GM15510 (cell line): ENCODE measurements around the gene SIK2.

Source experiments
- POLR2A ChIP-seq: IDR thresholded peaks from 3 replicates; pipeline ENCODE4 v1.6.1; 2011; ENCODE audit warnings: borderline replicate concordance; ENCODE audit not compliant: insufficient read length; ENCODE audit errors: extremely low read depth

SIK2 gene

GRCh38 chr11:111718436-111718835 lies 116.2 kb downstream of the SIK2 start:
- TF ChIP-seq POLR2A: no peak

- no peak for TF ChIP-seq POLR2A
These were observed 116.6 kb downstream of the SIK2 start for GRCh38 chr11:111718859-111719258.

- no peak for TF ChIP-seq POLR2A
These were observed 117.1 kb downstream of the SIK2 start for GRCh38 chr11:111719379-111719778.

- TF ChIP-seq POLR2A: no peak
These were observed 118.7 kb downstream of the SIK2 start for GRCh38 chr11:111720801-111721494.

GRCh38 chr11:111722501-111722900 lies 120.3 kb downstream of the SIK2 start:
- no peak for TF ChIP-seq POLR2A

- TF ChIP-seq POLR2A: no peak
These were observed 121.3 kb downstream of the SIK2 start for GRCh38 chr11:111723595-111723994.

GRCh38 chr11:111724615-111725129 lies 122.4 kb downstream of the SIK2 start:
- TF ChIP-seq POLR2A: no peak

- no peak for TF ChIP-seq POLR2A
These were observed 123.4 kb downstream of the SIK2 start for GRCh38 chr11:111725621-111726020.

GRCh38 chr11:111726301-111726713 lies 124.1 kb downstream of the SIK2 start:
- no peak for TF ChIP-seq POLR2A

GRCh38 chr11:111727431-111727830 lies 125.2 kb downstream of the SIK2 start:
- TF ChIP-seq POLR2A: no peak

- TF ChIP-seq POLR2A: no peak
These were observed 127.0 kb downstream of the SIK2 start for GRCh38 chr11:111729071-111729830.

- TF ChIP-seq POLR2A: no peak
These were observed 127.6 kb downstream of the SIK2 start for GRCh38 chr11:111729831-111730311.

- TF ChIP-seq POLR2A: no peak
These were observed 128.8 kb downstream of the SIK2 start for GRCh38 chr11:111730871-111731591.

- no peak for TF ChIP-seq POLR2A
These were observed 129.6 kb downstream of the SIK2 start for GRCh38 chr11:111731821-111732220.

- TF ChIP-seq POLR2A: no peak
These were observed 130.8 kb downstream of the SIK2 start for GRCh38 chr11:111733016-111733415.

GRCh38 chr11:111733611-111734088 lies 131.4 kb downstream of the SIK2 start:
- TF ChIP-seq POLR2A: no peak
